Measurements from ENCODE around the gene ELMO2.

Gene ELMO2

GRCh38 chr20:46331611-46332361 is 74.6 kb downstream of the ELMO2 start:
- ChIA-PET POLR2A (no interaction called here), CTCF (interaction anchor here (0.9 to 1.3 kb wide), 4 partner anchors 17 to 318 kb away, joined by 3 to 5 read pairs (median 4); no protein-coding TSS in a partner anchor)
- Histone ChIP-seq H3K27ac (ENCODE audit: extremely low read depth, low read depth, low read length) (no peak overlapping the region), H3K4me1 (ENCODE audit: control insufficient read depth, insufficient read depth, low read length) (no peaks in the 10 kb centered on the region), H3K36me3 (ENCODE audit: control insufficient read depth in 2 of 2, insufficient read depth in 1 of 2, low read length in 2 of 2) (no peaks in the 10 kb centered on the region), H3K4me3 (ENCODE audit: low read depth, low read length) (no peak overlapping the region), H3K9me3 (ENCODE audit: control insufficient read depth, insufficient read depth, low read depth, low read length) (no peaks in the 10 kb centered on the region)
- no peak for TF ChIP-seq ZNF830 (tag by site-specific recombination; IDR thresholded peaks at IDR 0.05; ENCODE audit: low read depth)
- no peak for TF ChIP-seq ZNF292 (tag by site-specific recombination; IDR thresholded peaks at IDR 0.05; ENCODE audit: borderline replicate concordance, low read depth)
- TF ChIP-seq, protein P1, sequence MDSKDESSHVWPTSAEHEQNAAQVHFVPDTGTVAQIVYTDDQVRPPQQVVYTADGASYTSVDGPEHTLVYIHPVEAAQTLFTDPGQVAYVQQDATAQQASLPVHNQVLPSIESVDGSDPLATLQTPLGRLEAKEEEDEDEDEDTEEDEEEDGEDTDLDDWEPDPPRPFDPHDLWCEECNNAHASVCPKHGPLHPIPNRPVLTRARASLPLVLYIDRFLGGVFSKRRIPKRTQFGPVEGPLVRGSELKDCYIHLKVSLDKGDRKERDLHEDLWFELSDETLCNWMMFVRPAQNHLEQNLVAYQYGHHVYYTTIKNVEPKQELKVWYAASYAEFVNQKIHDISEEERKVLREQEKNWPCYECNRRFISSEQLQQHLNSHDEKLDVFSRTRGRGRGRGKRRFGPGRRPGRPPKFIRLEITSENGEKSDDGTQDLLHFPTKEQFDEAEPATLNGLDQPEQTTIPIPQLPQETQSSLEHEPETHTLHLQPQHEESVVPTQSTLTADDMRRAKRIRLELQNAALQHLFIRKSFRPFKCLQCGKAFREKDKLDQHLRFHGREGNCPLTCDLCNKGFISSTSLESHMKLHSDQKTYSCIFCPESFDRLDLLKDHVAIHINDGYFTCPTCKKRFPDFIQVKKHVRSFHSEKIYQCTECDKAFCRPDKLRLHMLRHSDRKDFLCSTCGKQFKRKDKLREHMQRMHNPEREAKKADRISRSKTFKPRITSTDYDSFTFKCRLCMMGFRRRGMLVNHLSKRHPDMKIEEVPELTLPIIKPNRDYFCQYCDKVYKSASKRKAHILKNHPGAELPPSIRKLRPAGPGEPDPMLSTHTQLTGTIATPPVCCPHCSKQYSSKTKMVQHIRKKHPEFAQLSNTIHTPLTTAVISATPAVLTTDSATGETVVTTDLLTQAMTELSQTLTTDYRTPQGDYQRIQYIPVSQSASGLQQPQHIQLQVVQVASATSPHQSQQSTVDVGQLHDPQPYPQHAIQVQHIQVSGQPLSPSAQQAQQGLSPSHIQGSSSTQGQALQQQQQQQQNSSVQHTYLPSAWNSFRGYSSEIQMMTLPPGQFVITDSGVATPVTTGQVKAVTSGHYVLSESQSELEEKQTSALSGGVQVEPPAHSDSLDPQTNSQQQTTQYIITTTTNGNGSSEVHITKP (tag by site-specific recombination; IDR thresholded peaks at IDR 0.05), result no peak
- no peak for TF ChIP-seq ZBTB20 (tag by site-specific recombination; IDR thresholded peaks at IDR 0.05)
- TF ChIP-seq ZNF658 (tag by site-specific recombination; IDR thresholded peaks at IDR 0.05), result no peak
- TF ChIP-seq, protein P2, sequence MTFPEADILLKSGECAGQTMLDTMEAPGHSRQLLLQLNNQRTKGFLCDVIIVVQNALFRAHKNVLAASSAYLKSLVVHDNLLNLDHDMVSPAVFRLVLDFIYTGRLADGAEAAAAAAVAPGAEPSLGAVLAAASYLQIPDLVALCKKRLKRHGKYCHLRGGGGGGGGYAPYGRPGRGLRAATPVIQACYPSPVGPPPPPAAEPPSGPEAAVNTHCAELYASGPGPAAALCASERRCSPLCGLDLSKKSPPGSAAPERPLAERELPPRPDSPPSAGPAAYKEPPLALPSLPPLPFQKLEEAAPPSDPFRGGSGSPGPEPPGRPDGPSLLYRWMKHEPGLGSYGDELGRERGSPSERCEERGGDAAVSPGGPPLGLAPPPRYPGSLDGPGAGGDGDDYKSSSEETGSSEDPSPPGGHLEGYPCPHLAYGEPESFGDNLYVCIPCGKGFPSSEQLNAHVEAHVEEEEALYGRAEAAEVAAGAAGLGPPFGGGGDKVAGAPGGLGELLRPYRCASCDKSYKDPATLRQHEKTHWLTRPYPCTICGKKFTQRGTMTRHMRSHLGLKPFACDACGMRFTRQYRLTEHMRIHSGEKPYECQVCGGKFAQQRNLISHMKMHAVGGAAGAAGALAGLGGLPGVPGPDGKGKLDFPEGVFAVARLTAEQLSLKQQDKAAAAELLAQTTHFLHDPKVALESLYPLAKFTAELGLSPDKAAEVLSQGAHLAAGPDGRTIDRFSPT (tag by site-specific recombination; IDR thresholded peaks at IDR 0.05), result no peak
- TF ChIP-seq, protein P3, sequence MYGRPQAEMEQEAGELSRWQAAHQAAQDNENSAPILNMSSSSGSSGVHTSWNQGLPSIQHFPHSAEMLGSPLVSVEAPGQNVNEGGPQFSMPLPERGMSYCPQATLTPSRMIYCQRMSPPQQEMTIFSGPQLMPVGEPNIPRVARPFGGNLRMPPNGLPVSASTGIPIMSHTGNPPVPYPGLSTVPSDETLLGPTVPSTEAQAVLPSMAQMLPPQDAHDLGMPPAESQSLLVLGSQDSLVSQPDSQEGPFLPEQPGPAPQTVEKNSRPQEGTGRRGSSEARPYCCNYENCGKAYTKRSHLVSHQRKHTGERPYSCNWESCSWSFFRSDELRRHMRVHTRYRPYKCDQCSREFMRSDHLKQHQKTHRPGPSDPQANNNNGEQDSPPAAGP (tag by site-specific recombination; IDR thresholded peaks at IDR 0.05), result peak; percentile 69; the same call in 1 of the 2 replicates
- TF ChIP-seq ZNF626 (tag by site-specific recombination; IDR thresholded peaks at IDR 0.05), result no peak
- peak; percentile 57 for TF ChIP-seq ZIC2 (tag by site-specific recombination; IDR thresholded peaks at IDR 0.05)
- TF ChIP-seq, protein P4, sequence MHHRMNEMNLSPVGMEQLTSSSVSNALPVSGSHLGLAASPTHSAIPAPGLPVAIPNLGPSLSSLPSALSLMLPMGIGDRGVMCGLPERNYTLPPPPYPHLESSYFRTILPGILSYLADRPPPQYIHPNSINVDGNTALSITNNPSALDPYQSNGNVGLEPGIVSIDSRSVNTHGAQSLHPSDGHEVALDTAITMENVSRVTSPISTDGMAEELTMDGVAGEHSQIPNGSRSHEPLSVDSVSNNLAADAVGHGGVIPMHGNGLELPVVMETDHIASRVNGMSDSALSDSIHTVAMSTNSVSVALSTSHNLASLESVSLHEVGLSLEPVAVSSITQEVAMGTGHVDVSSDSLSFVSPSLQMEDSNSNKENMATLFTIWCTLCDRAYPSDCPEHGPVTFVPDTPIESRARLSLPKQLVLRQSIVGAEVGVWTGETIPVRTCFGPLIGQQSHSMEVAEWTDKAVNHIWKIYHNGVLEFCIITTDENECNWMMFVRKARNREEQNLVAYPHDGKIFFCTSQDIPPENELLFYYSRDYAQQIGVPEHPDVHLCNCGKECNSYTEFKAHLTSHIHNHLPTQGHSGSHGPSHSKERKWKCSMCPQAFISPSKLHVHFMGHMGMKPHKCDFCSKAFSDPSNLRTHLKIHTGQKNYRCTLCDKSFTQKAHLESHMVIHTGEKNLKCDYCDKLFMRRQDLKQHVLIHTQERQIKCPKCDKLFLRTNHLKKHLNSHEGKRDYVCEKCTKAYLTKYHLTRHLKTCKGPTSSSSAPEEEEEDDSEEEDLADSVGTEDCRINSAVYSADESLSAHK (tag by site-specific recombination; IDR thresholded peaks at IDR 0.05), result no peak
- peak; percentile 61; the same call in 1 of the 2 replicates for TF ChIP-seq SCRT2 (tag by site-specific recombination; IDR thresholded peaks at IDR 0.05)
- no peak for TF ChIP-seq ZBTB10 (tag by site-specific recombination; IDR thresholded peaks at IDR 0.05)
- no peak for TF ChIP-seq ZNF701 (tag by site-specific recombination; IDR thresholded peaks at IDR 0.05)
- no peak for TF ChIP-seq HOXA7 (CRISPR knock-in tag; IDR thresholded peaks at IDR 0.05; ENCODE audit: borderline replicate concordance)
- TF ChIP-seq GLIS1 (tag by site-specific recombination; IDR thresholded peaks at IDR 0.05), result peak; percentile 96
- TF ChIP-seq, protein P5, sequence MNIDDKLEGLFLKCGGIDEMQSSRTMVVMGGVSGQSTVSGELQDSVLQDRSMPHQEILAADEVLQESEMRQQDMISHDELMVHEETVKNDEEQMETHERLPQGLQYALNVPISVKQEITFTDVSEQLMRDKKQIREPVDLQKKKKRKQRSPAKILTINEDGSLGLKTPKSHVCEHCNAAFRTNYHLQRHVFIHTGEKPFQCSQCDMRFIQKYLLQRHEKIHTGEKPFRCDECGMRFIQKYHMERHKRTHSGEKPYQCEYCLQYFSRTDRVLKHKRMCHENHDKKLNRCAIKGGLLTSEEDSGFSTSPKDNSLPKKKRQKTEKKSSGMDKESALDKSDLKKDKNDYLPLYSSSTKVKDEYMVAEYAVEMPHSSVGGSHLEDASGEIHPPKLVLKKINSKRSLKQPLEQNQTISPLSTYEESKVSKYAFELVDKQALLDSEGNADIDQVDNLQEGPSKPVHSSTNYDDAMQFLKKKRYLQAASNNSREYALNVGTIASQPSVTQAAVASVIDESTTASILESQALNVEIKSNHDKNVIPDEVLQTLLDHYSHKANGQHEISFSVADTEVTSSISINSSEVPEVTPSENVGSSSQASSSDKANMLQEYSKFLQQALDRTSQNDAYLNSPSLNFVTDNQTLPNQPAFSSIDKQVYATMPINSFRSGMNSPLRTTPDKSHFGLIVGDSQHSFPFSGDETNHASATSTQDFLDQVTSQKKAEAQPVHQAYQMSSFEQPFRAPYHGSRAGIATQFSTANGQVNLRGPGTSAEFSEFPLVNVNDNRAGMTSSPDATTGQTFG (tag by site-specific recombination; IDR thresholded peaks at IDR 0.05; ENCODE audit: borderline replicate concordance), result no peak

All from HEK293 (cell line).